ENCODE measurements around the gene CCNQ. TPM values are rescaled to one million over a fixed set of nuclear protein-coding genes. Genes with fewer than 3 reads are reported as not detected.

CCNQ gene
- total and polyA plus RNA-seq, 2 of the 8 experiments (the other 6 are each of a cell fraction or from before 2014, with no cell fraction given): 16.6 to 32.1 TPM

DNA sequence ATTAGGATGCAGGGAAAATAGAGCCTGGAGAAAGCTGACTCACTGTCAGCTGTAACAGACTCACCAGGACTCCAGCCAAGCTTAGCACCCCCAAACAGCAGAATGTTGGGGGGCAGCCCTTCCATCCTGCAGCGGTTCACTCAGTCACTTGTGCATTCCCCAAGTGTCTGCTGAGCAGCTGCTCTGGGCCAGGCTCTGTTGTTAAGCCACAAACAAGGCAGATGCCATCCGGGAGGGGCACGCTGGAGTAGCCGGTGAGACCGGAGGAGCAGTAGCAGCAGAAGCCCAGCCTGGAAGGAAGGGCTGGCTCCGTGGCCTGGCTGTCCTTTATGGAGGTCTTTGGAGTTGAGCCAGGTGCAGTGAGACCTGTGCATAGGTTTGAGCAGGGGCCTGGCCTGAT, 22.0 kb downstream of the CCNQ start:
- H4K91ac ChIP-seq (replicated peaks; ENCODE audit: insufficient read length, low read length): no peak overlapping the region
- H3K56ac ChIP-seq (replicated peaks; ENCODE audit: insufficient read length, low read depth, low read length): no peak overlapping the region
- no peak overlapping the region for H2BK5ac ChIP-seq (ENCODE audit: low read depth, low read length)
- H2BK15ac ChIP-seq (ENCODE audit: low read length): no peak overlapping the region
- no peak overlapping the region for H4K8ac ChIP-seq (ENCODE audit: extremely low read depth, insufficient read depth, low read length)
- no peak overlapping the region for H3K14ac ChIP-seq (ENCODE audit: insufficient read length)
- no peaks in the 10 kb centered on the region for H3K9me3 ChIP-seq (ENCODE audit: insufficient read depth in 2 of 2, low read depth in 1 of 2, low read length in 1 of 2)
- no peaks in the 10 kb centered on the region for H3K27me3 ChIP-seq (replicated peaks in 1 of 4; ENCODE audit: control insufficient read depth in 3 of 4, extremely low read depth in 1 of 4, insufficient read depth in 3 of 4, low read length in 3 of 4)
- H2AK5ac ChIP-seq (ENCODE audit: low read depth, low read length): no peak overlapping the region
- DNase-seq (ENCODE audit: low read depth in 1 of 2, low spot score in 2 of 2) (no peak), FAIRE-seq (no peak)
- H2BK120ac ChIP-seq (replicated peaks; ENCODE audit: low read depth, low read length): no peak overlapping the region
- no peak overlapping the region for H3K23ac ChIP-seq (ENCODE audit: insufficient read length)
- no peak overlapping the region for H3K18ac ChIP-seq (ENCODE audit: extremely low read depth, low read length)
- H2BK12ac ChIP-seq (ENCODE audit: low read depth, low read length): no peak overlapping the region
- H3K23me2 ChIP-seq (ENCODE audit: low read depth, low read length): no peaks in the 10 kb centered on the region
- CTCF ChIA-PET (ENCODE audit: partially characterized antibody): interaction anchor here (0.6 to 7.6 kb wide), 17 partner anchors 9 to 302 kb away, joined by 3 to 47 read pairs (median 6); no protein-coding TSS in a partner anchor
- no peak overlapping the region for H3K4me3 ChIP-seq (ENCODE audit: extremely low read depth in 1 of 4, insufficient read depth in 2 of 4, low read depth in 3 of 4, low read length in 4 of 4)
- H3K27ac ChIP-seq (ENCODE audit: low read depth, low read length): no peak overlapping the region
- POLR2A ChIA-PET (ENCODE audit: partially characterized antibody): no interaction called here
- no CpG with 5 or more reads among the region's 6 CpGs for WGBS, 2 experiments (ENCODE audit: extremely low coverage in 1 of 2, insufficient coverage in 1 of 2, insufficient read length in 1 of 2, insufficient replicate concordance in 2 of 2, low coverage in 1 of 2, low lambda C conversion rate in 2 of 2, missing lambda C conversion rate in 1 of 2)
- no peak overlapping the region for H2BK20ac ChIP-seq (ENCODE audit: low read length)
- no peaks in the 10 kb centered on the region; the same call in 1 of the 2 replicates for H3K79me1 ChIP-seq (ENCODE audit: low read depth, low read length)
- H4K5ac ChIP-seq (ENCODE audit: insufficient read length, low read depth, low read length): no peak overlapping the region
- H4K20me1 ChIP-seq (replicated peaks in 1 of 2; ENCODE audit: control insufficient read depth in 1 of 2, insufficient read depth in 2 of 2, low read length in 2 of 2): no peaks in the 10 kb centered on the region
- peaks cover 0 to 11% (median 1%) of the 10 kb centered on the region in 4 experiments; a peak in 3 of 7 replicates for H3K4me1 ChIP-seq (replicated peaks in 1 of 4; ENCODE audit: control insufficient read depth in 3 of 4, insufficient read depth in 4 of 4, low read length in 3 of 4)
- no peak overlapping the region for H2AFZ ChIP-seq (ENCODE audit: low read length)
- no peaks in the 10 kb centered on the region for H3K36me3 ChIP-seq (ENCODE audit: control insufficient read depth in 2 of 4, insufficient read depth in 4 of 4, low read length in 3 of 4)
- H3K4ac ChIP-seq (replicated peaks; ENCODE audit: insufficient read length, low read depth, low read length): no peak overlapping the region
- H3K9ac ChIP-seq (replicated peaks in 1 of 4; ENCODE audit: extremely low read depth in 1 of 4, low read depth in 3 of 4, low read length in 3 of 4): no peak overlapping the region
- no peaks in the 10 kb centered on the region for H3K79me2 ChIP-seq (ENCODE audit: control insufficient read depth in 1 of 2, insufficient read depth in 2 of 2, low read length in 2 of 2)
- no peak overlapping the region for H3K4me2 ChIP-seq (ENCODE audit: insufficient read depth in 1 of 2, low read depth in 2 of 2, low read length in 2 of 2)
- TF ChIP-seq ASH2L (IDR thresholded peaks at IDR 0.05; ENCODE audit: low read length) (no peak), NRF1 (IDR thresholded peaks at IDR 0.05; ENCODE audit: low read depth, low read length) (no peak), RXRA (IDR thresholded peaks at IDR 0.05; ENCODE audit: insufficient read depth, low read depth, low read length) (no peak), CHD2 (IDR thresholded peaks at IDR 0.05; ENCODE audit: low read length) (no peak), CEBPB (IDR thresholded peaks at IDR 0.05; ENCODE audit: low read depth, low read length) (no peak), PHF8 (conservative IDR thresholded peaks at IDR 0.05; ENCODE audit: low read depth, low read length) (no peak), RAD21 (IDR thresholded peaks at IDR 0.05 in 1 of 2, conservative IDR thresholded peaks at IDR 0.05 in 1 of 2; ENCODE audit: low read depth in 2 of 2, low read length in 2 of 2) (no peak), SP4 (IDR thresholded peaks at IDR 0.05; ENCODE audit: low read length) (no peak), SP1 (IDR thresholded peaks at IDR 0.05; ENCODE audit: low read depth, low read length) (no peak), SIRT6 (IDR thresholded peaks at IDR 0.05; ENCODE audit: low read length) (no peak), SP2 (IDR thresholded peaks at IDR 0.05; ENCODE audit: low read length) (no peak), KDM5A (IDR thresholded peaks at IDR 0.05; ENCODE audit: low read length) (no peak), TAF1 (IDR thresholded peaks at IDR 0.05; ENCODE audit: low read depth, low read length) (no peak), KDM4A (IDR thresholded peaks at IDR 0.05; ENCODE audit: low read depth, low read length, severe bottlenecking) (no peak), TBP (IDR thresholded peaks at IDR 0.05; ENCODE audit: low read depth, low read length) (no peak)
- TF ChIP-seq, protein P1, sequence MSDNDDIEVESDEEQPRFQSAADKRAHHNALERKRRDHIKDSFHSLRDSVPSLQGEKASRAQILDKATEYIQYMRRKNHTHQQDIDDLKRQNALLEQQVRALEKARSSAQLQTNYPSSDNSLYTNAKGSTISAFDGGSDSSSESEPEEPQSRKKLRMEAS (IDR thresholded peaks at IDR 0.05): no peak

All from H1 (cell line).